NB4 (cell line): ENCODE data around the gene HS3ST5.
A peak's percentile ranks its signal among the peaks of the same experiment; 100 is the strongest.
"Not testable (repeated sequence)": the region's sequence is repeated elsewhere in the genome, so short reads cannot be mapped to it uniquely, and the experiment has no call there.

ENCODE experiments used
- DNase-seq: peaks from one replicate; pipeline ENCODE4 v3.0.0; 2010; ENCODE audit warnings: low read depth
- H3K4me3 ChIP-seq: one replicate; pipeline ENCODE4 v1.5.1; 2011; ENCODE audit warnings: mild to moderate bottlenecking, low read depth, low read length, moderate library complexity
- CTCF ChIP-seq: IDR thresholded peaks from one replicate; pipeline ENCODE4 v1.5.1; 2012; ENCODE audit warnings: low read depth, low read length
- MAX ChIP-seq: IDR thresholded peaks from 2 replicates; pipeline ENCODE4 v1.6.1; 2011; ENCODE audit warnings: low read depth, low read length
- MYC ChIP-seq: IDR thresholded peaks from 2 replicates; pipeline ENCODE4 v1.6.1; 2011; ENCODE audit warnings: low read depth, low read length
- POLR2A ChIP-seq: IDR thresholded peaks from 2 replicates; pipeline ENCODE4 v1.6.1; 2011; ENCODE audit warnings: mild to moderate bottlenecking; ENCODE audit not compliant: insufficient read length; ENCODE audit errors: extremely low read depth

Gene HS3ST5

GRCh38 chr6:114319749-114320148 lies 23.1 kb downstream of the HS3ST5 start:
- TF ChIP-seq MAX = no peak
- TF ChIP-seq CTCF = no peak
- no peak for TF ChIP-seq MYC
- TF ChIP-seq POLR2A = no peak
- no peak overlapping the region for H3K4me3 ChIP-seq
- no peak for DNase-seq

GRCh38 chr6:114315831-114316595 lies 26.8 kb downstream of the HS3ST5 start:
- TF ChIP-seq POLR2A (no peak), CTCF (no peak), MYC (no peak), MAX (no peak)
- H3K4me3 ChIP-seq = no peak overlapping the region
- no peak for DNase-seq

- not testable (repeated sequence) for DNase-seq, H3K4me3 ChIP-seq
Observed at GRCh38 chr6:114313816-114314215, 29.0 kb downstream of the HS3ST5 start.

DNA sequence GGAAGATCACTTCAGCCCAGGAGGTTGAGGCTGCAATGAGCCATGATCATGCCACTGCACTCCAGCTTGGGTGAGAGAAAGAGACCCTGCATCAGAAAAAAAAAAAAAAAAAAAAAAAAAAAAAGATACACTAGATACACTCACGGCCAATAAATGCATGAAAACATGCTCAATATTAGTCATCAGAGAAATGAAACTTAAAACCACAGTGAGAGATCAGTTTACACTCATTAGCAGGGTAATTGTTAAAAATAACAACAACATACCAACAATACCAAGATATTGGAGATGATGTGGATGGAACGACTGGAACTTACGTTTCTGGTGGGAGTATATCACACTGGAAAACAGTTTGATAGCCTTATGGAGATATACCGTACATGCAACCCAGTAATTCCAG lies 29.9 kb downstream of the HS3ST5 start:
- TF ChIP-seq CTCF (no peak), MAX (no peak), MYC (no peak), POLR2A (no peak)
- no peak for DNase-seq
- no peak overlapping the region for H3K4me3 ChIP-seq

GRCh38 chr6:114310053-114310452 lies 32.8 kb downstream of the HS3ST5 start:
- DNase-seq = no peak
- TF ChIP-seq MYC (no peak), MAX (no peak), CTCF (no peak), POLR2A (no peak)
- H3K4me3 ChIP-seq = no peak overlapping the region

GRCh38 chr6:114304304-114304887 lies 38.4 kb downstream of the HS3ST5 start:
- peak; percentile 25 for DNase-seq
- H3K4me3 ChIP-seq = no peak overlapping the region
- TF ChIP-seq CTCF = peak; percentile 40
- TF ChIP-seq POLR2A = no peak
